ENCODE results near the gene VPS33A.
"Not testable (repeated sequence)": the region's sequence is repeated elsewhere in the genome, so short reads cannot be mapped to it uniquely, and the experiment has no call there.

VPS33A gene

DNA sequence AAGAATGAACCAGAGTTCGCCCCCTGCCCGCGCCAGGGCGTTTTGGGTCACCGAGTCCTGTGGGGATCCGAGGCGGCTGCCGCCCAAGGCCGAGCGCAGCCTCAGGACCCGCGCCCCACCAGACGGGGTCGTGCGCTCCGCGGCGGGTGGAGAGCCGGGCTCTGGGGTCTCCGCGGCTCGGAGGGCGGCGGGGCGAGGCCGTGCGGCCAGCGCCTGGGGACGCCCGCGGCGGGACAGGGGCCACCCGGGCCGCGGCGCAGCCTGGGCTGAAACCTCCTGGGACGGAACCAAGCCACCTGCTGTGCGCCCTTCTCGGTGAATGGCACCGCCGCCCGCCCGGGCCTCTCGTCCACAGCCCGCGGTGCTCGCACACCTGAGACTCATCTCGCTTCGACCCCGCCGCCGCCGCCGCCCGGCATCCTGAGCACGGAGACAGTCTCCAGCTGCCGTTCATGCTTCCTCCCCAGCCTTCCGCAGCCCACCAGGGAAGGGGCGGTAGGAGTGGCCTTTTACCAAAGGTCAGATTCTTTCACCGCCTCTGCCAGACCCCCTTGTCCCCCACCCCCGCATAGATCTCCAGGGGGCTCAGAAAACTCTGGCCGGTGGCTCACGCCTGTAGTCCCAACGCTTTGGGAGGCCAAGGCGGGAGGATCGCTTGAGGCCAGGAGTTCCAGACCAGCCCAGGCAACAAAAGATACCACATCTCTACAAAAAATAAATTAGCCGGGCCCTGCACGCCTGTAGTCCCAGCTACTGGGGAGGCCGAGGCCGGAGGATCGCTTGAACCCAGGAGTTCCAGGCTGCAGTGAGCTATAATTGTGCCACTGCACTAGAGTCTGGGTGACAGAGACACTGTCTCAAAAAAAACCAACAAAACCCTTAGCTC is 61.9 kb downstream of the VPS33A start:
- DNase-seq (ENCODE audit: low read depth in 2 of 2), result no peak

DNA sequence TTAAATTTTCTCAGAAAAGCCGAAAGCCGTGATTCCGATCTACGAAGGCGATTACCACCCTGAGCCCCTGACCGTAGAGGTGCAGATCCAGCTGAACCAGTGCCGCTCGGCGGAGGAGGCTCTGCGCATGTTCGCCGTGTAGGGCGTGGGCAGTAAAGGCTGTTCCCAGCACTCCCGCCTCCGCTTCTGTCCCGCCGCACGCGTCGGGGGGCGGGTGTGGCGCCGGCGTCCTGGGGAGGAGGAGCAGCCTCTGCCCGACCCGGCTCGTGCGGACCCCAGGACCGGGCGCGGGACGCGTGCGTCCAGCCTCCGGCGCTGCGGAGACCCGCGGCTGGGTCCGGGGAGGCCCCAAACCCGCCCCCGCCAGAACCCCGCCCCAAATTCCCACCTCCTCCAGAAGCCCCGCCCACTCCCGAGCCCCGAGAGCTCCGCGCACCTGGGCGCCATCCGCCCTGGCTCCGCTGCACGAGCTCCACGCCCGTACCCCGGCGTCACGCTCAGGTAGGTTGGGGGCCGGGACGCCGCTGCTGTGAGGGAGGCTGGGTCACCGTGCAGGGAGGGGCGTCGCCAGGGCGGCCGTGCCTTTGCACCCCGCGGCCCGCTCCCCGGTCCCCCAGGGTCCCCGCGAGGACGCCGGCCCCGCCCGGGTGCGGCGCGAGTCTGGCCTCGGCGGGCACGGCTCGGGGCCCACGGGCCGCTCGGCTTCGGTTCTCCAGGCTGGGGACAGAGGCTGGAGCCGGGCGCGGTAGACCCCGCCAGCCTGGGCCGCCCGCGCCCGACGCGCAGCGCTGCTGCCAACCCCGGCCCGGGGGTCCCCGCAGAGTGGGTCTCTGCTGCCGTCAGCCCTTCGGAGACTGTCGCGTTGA is 62.8 kb downstream of the VPS33A start, which contains the start of gene B3GNT4:
Gene B3GNT4 (plus strand): TSS at position 409 of the 866 bp plus-strand sequence. CDS start 910 bp downstream, outside the sequence.
- DNase-seq (ENCODE audit: low read depth in 2 of 2), result peak; percentile 31 to 63

- DNase-seq (ENCODE audit: low read depth in 2 of 2), result not testable (repeated sequence)
These were observed 63.5 kb downstream of the VPS33A start for GRCh38 chr12:122202811-122203210.

DNA sequence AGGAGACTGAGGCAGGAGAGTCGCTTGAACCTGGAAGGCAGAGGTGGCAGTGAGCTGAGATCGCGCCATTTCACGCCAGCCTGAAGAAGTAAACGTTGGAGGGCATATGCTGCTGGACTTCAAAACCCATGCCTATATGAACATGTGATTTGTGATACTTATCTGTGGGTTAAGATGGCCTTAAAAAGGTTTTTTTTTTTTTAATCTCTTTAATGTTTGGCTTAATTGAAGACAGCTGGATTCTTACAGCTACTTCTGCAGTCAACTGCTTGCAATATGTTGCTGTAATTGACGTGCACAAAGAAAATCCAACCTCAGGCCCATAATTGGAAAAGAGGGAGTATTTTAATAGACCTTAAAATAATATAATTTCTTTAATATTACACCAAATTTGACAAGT is 64.3 kb downstream of the VPS33A start:
- DNase-seq (ENCODE audit: low read depth in 2 of 2), result no peak

- no peak for DNase-seq (ENCODE audit: low read depth in 2 of 2)
These were observed 64.9 kb downstream of the VPS33A start for GRCh38 chr12:122201381-122201780.

GRCh38 chr12:122200541-122201175 is 65.6 kb downstream of the VPS33A start:
- no peak for DNase-seq (ENCODE audit: low read depth in 2 of 2)

GRCh38 chr12:122199484-122200355 is 66.6 kb downstream of the VPS33A start:
- no peak for DNase-seq (ENCODE audit: low read depth in 2 of 2)

GRCh38 chr12:122197612-122197966 is 68.7 kb downstream of the VPS33A start:
- DNase-seq (ENCODE audit: low read depth in 2 of 2), result no peak

DNA sequence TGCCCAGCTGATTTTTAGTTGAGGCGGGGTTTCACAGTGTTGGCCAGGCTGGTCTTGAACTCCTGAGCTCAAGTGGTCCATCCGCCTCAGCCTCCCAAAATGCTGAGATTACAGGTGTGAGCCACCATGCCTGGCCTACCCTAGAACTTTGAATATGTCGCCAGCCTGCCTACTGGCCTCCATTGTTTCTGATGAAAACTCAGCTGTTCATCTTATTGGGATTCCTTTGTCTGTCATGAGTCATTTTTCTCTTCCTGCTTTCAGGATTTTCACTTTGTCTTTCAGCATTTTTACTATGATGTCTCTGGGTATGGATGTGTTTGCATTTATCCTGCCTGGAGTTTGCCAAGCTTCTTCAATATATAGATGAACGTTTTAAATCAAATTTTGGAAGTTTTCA is 70.9 kb downstream of the VPS33A start:
- no peak for DNase-seq (ENCODE audit: low read depth in 2 of 2)

DNA sequence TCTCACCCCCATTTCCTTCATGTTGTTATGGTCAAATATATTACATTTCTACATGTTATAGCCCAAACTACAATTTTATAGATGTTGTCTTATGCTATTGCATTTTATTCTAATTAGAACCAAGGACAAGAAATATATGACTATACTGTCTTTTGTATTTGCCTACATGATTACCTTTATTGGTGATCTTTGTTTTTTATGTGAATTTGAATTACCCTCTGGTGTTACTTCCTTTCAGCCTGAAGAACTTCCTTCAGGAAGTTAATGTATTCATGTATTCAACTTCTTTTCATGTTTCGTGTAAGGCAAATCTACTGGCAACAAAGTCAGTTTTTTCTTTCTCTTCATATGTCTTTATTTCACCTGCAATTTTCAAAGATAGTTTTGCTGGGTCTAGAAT is 71.5 kb downstream of the VPS33A start:
- DNase-seq (ENCODE audit: low read depth in 2 of 2), result no peak

GRCh38 chr12:122192441-122192840 is 73.9 kb downstream of the VPS33A start:
- no peak for DNase-seq (ENCODE audit: low read depth in 2 of 2)

DNA sequence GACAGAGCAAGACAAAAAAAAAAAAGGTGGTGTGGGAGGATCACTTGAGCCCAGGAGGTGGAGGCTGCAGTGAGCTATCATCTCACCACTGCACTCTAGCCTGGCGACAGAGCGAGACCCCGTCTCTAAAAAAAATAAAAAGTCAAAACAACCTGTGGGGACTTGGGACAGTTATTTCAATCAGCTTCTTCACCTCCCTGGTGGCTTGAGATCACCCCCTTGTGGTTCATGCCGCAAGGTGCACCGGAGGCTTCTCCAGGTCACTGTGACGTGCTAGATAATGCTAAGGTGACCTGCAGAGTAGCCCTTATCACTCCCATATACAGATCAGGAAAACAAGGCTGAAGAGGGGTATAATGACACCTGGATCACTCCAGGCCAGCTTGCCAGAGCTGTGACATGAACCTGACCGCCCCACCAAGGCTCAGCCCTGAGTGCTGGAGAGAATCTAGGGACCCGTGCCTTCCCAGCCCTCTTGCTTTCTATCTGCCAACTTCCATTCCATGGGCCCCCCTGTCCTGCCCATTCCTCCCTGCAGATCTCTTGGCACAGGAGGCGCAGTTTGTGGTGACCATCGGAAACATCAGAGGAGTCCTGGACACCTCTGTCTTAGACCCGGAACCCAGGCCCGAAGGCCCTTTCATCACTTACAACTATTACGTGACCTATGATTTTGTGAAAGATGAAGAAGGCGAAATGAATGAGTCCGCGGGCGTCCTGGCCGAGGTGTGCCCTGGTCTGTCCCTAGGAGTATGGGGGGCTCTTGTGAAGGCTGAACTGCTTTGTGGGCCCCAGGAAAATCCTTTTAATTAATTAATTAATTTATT is 75.2 kb downstream of the VPS33A start:
- peak; percentile 31 to 69 for DNase-seq (ENCODE audit: low read depth in 2 of 2)

- DNase-seq (ENCODE audit: low read depth in 2 of 2), result no peak
These were observed 76.4 kb downstream of the VPS33A start for GRCh38 chr12:122189626-122190475.

DNA sequence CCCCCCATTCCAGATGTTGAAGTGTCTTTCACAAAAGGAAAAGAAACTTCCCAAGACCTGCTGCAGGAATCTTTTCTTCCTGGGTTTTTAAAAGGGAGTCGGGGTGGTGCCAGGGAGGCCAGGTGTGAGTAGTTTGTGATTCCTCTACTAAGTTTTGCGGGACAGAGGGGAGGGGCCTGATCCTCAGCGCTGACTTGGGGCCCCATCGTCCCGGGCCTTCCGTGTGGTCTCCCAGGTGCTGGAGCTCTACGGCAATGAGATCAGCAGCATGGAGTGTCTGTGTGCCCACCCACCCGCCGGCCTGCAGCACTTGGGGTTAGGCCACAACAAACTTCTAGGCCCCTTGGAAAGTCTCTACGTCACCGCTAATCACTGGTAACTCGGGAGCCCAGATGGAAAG is 78.8 kb downstream of the VPS33A start:
- no peak for DNase-seq (ENCODE audit: low read depth in 2 of 2)

DNA sequence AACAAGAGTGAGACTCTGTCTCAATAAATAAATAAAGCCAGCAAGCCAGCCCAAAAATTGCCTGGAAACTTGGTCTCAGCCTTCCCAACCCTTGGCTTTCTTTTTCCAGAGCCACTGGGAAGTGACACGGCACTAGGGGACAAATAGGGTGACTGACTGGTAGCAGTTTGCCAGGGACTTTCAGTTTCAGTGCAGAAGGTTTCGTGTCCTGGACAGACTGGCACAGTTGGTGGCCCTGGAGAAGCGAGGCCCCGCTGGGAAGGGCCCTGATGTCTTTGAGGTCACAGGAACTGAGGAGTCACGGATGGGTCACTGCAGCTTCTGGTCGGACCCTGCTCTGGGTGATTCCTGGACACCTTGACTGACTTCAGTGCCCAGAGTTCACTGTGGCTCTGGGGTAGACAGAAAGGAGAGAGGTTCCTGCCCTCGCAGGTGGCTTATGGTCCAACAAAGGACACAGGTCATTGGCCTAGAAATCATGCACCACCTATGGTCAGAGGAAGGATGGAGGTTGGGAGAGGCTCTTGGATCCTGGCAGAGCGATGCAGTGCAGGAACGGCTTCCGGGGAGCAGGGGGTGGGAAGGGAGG is 80.7 kb downstream of the VPS33A start:
- DNase-seq (ENCODE audit: low read depth in 2 of 2), result no peak

DNA sequence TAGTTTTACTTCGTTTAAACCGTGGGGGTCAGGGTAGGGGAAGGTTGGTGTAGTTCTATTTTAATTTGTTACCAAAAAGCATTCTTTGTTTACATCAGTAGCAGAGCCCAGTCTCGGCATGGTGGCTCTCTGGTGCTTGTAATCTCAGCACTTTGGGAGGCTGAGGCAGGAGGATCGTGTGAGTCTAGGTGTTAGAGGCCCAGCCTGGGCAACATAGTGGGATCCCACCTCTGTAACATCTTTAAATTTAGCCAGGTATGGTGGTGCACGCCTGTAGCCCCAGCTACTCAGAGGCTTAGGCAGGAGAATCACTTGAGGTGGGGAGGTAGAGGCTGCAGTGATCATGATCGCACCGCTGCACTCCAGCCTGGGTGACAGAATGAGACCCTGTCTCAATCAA is 81.2 kb downstream of the VPS33A start:
- no peak for DNase-seq (ENCODE audit: low read depth in 2 of 2)

GRCh38 chr12:122184517-122184916 is 81.8 kb downstream of the VPS33A start:
- no peak for DNase-seq (ENCODE audit: low read depth in 2 of 2)

DNA sequence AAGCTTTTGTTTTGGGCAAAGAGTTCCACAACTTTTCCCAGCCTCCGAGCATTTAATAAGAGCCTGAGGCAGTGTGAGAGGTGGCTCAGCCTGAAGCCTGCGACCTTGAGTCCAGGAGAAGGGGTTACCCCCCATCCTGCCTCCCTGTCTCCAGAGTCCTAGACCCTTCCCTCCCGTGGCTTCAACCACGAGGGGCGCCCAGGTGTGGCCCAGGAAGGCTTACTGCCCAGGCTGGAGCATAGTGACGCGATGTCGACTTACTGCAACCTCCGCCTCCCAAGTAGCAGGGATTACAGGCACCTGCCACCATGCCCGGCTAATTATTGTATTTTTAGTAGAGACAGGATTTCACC is 82.7 kb downstream of the VPS33A start:
- DNase-seq (ENCODE audit: low read depth in 2 of 2), result no peak

All from stimulated activated CD4-positive, alpha-beta T cell treated with anti-CD3 and anti-CD28 coated beads, Interleukin-12 subunit alpha, Interleukin-12 subunit beta, amount 100 ng/mL, for 24 hours (primary cell).